ENCODE data around the gene PALMD. TPM values are rescaled to one million over a fixed set of nuclear protein-coding genes. Genes with fewer than 3 reads are reported as not detected.

The PALMD gene
- total and polyA plus RNA-seq, 5 experiments from 2014 or later, result not detected

- Mint-ChIP-seq H3K27me3 (peaks cover 3 to 29% (median 5%) of the 10 kb centered on the region in 5 donors), H3K4me3 (no peak overlapping the region), H3K36me3 (no peaks in the 10 kb centered on the region), H3K9me3 (peaks cover 0 to 8% (median 2%) of the 10 kb centered on the region in 9 donors), H3K27ac (no peak overlapping the region), H3K4me1 (no peaks in the 10 kb centered on the region)
- no peak for ATAC-seq
- POLR2A ChIA-PET, result no interaction called here
- no peak for DNase-seq
These were observed 32.2 kb upstream of the PALMD start for GRCh38 chr1:99613716-99614115.

GRCh38 chr1:99614728-99615127, 31.2 kb upstream of the PALMD start:
- H3K36me3 Mint-ChIP-seq, result no peaks in the 10 kb centered on the region
- peaks cover 0 to 2% (median 0%) of the 10 kb centered on the region in 9 donors for H3K9me3 Mint-ChIP-seq
- no peak overlapping the region for H3K4me3 Mint-ChIP-seq
- no peak for DNase-seq
- no peak overlapping the region for H3K27ac Mint-ChIP-seq
- POLR2A ChIA-PET, result no interaction called here
- no peaks in the 10 kb centered on the region for H3K4me1 Mint-ChIP-seq
- ATAC-seq, result no peak
- H3K27me3 Mint-ChIP-seq, result peaks cover 3 to 24% (median 5%) of the 10 kb centered on the region in 5 donors

GRCh38 chr1:99619583-99619982, 26.3 kb upstream of the PALMD start:
- Mint-ChIP-seq H3K4me3 (no peak overlapping the region), H3K4me1 (no peaks in the 10 kb centered on the region), H3K27ac (no peak overlapping the region), H3K9me3 (peaks cover 0 to 2% (median 0%) of the 10 kb centered on the region in 9 donors), H3K36me3 (no peaks in the 10 kb centered on the region), H3K27me3 (peaks cover 0 to 29% (median 8%) of the 10 kb centered on the region in 5 donors)
- POLR2A ChIA-PET, result no interaction called here
- DNase-seq (no peak), ATAC-seq (no peak)

- no peak for ATAC-seq
- H3K27ac Mint-ChIP-seq, result no peak overlapping the region
- POLR2A ChIA-PET, result no interaction called here
- no peak for DNase-seq
- H3K36me3 Mint-ChIP-seq, result no peaks in the 10 kb centered on the region
- no peak overlapping the region for H3K4me3 Mint-ChIP-seq
- H3K9me3 Mint-ChIP-seq, result peaks cover 0 to 2% (median 0%) of the 10 kb centered on the region in 9 donors
- H3K27me3 Mint-ChIP-seq, result peaks cover 0 to 15% (median 5%) of the 10 kb centered on the region in 5 donors
- no peaks in the 10 kb centered on the region for H3K4me1 Mint-ChIP-seq
These were observed 24.5 kb upstream of the PALMD start for GRCh38 chr1:99621340-99621901.

- DNase-seq (no peak), ATAC-seq (no peak)
- H3K27ac Mint-ChIP-seq, result no peak overlapping the region
- H3K27me3 Mint-ChIP-seq, result peaks cover 0 to 15% (median 5%) of the 10 kb centered on the region in 5 donors
- H3K4me1 Mint-ChIP-seq, result no peaks in the 10 kb centered on the region
- POLR2A ChIA-PET, result no interaction called here
- peaks cover 0 to 2% (median 0%) of the 10 kb centered on the region in 9 donors for H3K9me3 Mint-ChIP-seq
- H3K4me3 Mint-ChIP-seq, result no peak overlapping the region
- no peaks in the 10 kb centered on the region for H3K36me3 Mint-ChIP-seq
These were observed 23.1 kb upstream of the PALMD start for GRCh38 chr1:99622702-99623347.

- H3K27me3 Mint-ChIP-seq, result peaks cover 0 to 15% (median 5%) of the 10 kb centered on the region in 5 donors
- no peak overlapping the region for H3K4me3 Mint-ChIP-seq
- no peak overlapping the region for H3K27ac Mint-ChIP-seq
- no peaks in the 10 kb centered on the region for H3K4me1 Mint-ChIP-seq
- peaks cover 0 to 2% (median 0%) of the 10 kb centered on the region in 9 donors for H3K9me3 Mint-ChIP-seq
- H3K36me3 Mint-ChIP-seq, result no peaks in the 10 kb centered on the region
- POLR2A ChIA-PET, result no interaction called here
- ATAC-seq (no peak), DNase-seq (no peak)
These were observed 22.4 kb upstream of the PALMD start for GRCh38 chr1:99623554-99623953.

GRCh38 chr1:99627615-99628014, 18.3 kb upstream of the PALMD start:
- H3K4me1 Mint-ChIP-seq, result no peaks in the 10 kb centered on the region
- no peaks in the 10 kb centered on the region for H3K9me3 Mint-ChIP-seq
- no peak overlapping the region for H3K27ac Mint-ChIP-seq
- H3K27me3 Mint-ChIP-seq, result peaks cover 0 to 11% (median 4%) of the 10 kb centered on the region in 5 donors
- DNase-seq, result no peak
- POLR2A ChIA-PET, result no interaction called here
- H3K36me3 Mint-ChIP-seq, result no peaks in the 10 kb centered on the region
- ATAC-seq, result no peak
- H3K4me3 Mint-ChIP-seq, result no peak overlapping the region

- Mint-ChIP-seq H3K4me1 (no peaks in the 10 kb centered on the region), H3K36me3 (no peaks in the 10 kb centered on the region), H3K27ac (no peak overlapping the region), H3K9me3 (no peaks in the 10 kb centered on the region), H3K4me3 (no peak overlapping the region), H3K27me3 (peaks cover 0 to 11% (median 6%) of the 10 kb centered on the region in 5 donors)
- POLR2A ChIA-PET, result no interaction called here
- DNase-seq (no peak), ATAC-seq (no peak)
These were observed 16.7 kb upstream of the PALMD start for GRCh38 chr1:99629164-99629563.

- Mint-ChIP-seq H3K27me3 (peaks cover 0 to 10% (median 4%) of the 10 kb centered on the region in 5 donors), H3K27ac (no peak overlapping the region), H3K36me3 (no peaks in the 10 kb centered on the region), H3K4me1 (no peaks in the 10 kb centered on the region), H3K9me3 (no peaks in the 10 kb centered on the region), H3K4me3 (no peak overlapping the region)
- ATAC-seq, result no peak
- POLR2A ChIA-PET, result no interaction called here
- DNase-seq, result no peak
These were observed 10.8 kb upstream of the PALMD start for GRCh38 chr1:99634971-99635624.

- Mint-ChIP-seq H3K27me3 (peaks cover 0 to 6% (median 3%) of the 10 kb centered on the region in 5 donors), H3K27ac (no peak overlapping the region), H3K36me3 (no peaks in the 10 kb centered on the region), H3K9me3 (no peaks in the 10 kb centered on the region), H3K4me1 (no peaks in the 10 kb centered on the region), H3K4me3 (no peak overlapping the region)
- POLR2A ChIA-PET, result no interaction called here
- no peak for ATAC-seq
- no peak for DNase-seq
These were observed 10.2 kb upstream of the PALMD start for GRCh38 chr1:99635664-99636063.

GRCh38 chr1:99636647-99637175, 9.2 kb upstream of the PALMD start:
- H3K27me3 Mint-ChIP-seq, result peaks cover 0 to 4% (median 3%) of the 10 kb centered on the region in 5 donors
- ATAC-seq, result no peak
- no peak overlapping the region for H3K4me3 Mint-ChIP-seq
- H3K9me3 Mint-ChIP-seq, result no peaks in the 10 kb centered on the region
- H3K36me3 Mint-ChIP-seq, result no peaks in the 10 kb centered on the region
- DNase-seq, result no peak
- no peaks in the 10 kb centered on the region for H3K4me1 Mint-ChIP-seq
- POLR2A ChIA-PET, result no interaction called here
- no peak overlapping the region for H3K27ac Mint-ChIP-seq

- POLR2A ChIA-PET, result no interaction called here
- H3K4me1 Mint-ChIP-seq, result no peaks in the 10 kb centered on the region
- H3K36me3 Mint-ChIP-seq, result no peaks in the 10 kb centered on the region
- peaks cover 0 to 3% (median 0%) of the 10 kb centered on the region in 5 donors for H3K27me3 Mint-ChIP-seq
- no peak for DNase-seq
- no peak for ATAC-seq
- no peak overlapping the region for H3K4me3 Mint-ChIP-seq
- no peak overlapping the region for H3K27ac Mint-ChIP-seq
- H3K9me3 Mint-ChIP-seq, result no peaks in the 10 kb centered on the region
These were observed 7.1 kb upstream of the PALMD start for GRCh38 chr1:99638853-99639252.

- POLR2A ChIA-PET, result no interaction called here
- Mint-ChIP-seq H3K4me1 (no peaks in the 10 kb centered on the region), H3K4me3 (no peak overlapping the region), H3K36me3 (no peaks in the 10 kb centered on the region), H3K27ac (no peak overlapping the region), H3K9me3 (no peaks in the 10 kb centered on the region), H3K27me3 (peaks cover 0 to 3% (median 0%) of the 10 kb centered on the region in 5 donors)
- ATAC-seq (no peak), DNase-seq (no peak)
These were observed 6.5 kb upstream of the PALMD start for GRCh38 chr1:99639408-99639807.
